NCI-H2081 (cell line): Measurements from ENCODE around the gene CASP2.
"Not testable (repeated sequence)": the region's sequence is repeated elsewhere in the genome, so short reads cannot be mapped to it uniquely, and the experiment has no call there.

Source experiments
- DNase-seq, 2 experiments: peaks; one replicate each; lab custom pipeline; 2025; lab: John Stamatoyannopoulos, UW

The CASP2 gene

DNA sequence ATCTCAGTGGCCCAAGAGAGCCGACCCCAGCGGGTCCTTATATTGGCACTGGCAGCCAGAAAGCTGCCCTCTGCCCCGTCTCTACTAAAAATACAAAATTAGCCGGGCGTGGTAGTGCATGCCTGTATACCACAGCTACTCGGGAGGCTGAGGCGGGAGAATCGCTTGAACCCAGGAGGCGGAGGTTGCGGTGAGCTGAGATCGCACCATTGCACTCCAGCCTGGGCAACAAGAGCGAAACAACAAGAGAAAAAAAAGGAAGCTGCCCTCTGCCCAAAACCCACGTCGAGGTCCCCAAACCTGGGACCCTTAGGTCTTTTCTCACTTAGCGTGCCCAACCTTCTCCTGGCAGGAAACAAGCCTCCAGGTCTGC, 24.0 kb upstream of the CASP2 start:
- not testable (repeated sequence) for DNase-seq

DNA sequence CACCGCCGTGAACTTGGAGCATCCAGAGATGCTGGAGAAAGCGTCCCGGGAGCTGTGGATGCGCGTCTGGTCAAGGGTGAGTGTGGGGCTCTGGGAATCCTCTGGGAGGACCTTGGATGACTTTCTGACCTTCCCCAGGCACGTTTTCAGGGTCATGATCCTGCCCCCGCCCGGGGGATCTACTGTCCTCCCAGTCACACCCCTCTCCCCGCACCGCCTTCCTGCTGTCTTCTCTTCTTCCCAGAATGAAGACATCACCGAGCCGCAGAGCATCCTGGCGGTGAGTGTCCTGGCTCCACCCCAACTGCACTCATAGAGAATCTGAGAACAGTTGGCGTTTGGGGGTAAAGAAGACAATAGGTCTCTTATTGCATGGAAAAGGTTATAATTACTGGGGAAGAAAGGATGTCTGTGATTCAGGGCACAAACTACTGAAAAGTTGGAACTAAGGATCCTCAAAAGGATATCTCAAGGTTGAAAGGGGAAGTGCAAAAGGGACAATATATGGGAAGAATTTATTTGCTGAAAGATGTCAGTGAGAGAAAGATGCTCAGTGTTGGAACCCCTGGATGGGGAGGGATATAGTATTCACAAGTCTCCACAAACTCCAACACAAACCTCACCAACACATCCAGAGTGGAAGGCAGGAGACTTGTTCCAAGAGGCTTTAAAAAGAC, 23.0 kb upstream of the CASP2 start:
- no peak for DNase-seq

DNA sequence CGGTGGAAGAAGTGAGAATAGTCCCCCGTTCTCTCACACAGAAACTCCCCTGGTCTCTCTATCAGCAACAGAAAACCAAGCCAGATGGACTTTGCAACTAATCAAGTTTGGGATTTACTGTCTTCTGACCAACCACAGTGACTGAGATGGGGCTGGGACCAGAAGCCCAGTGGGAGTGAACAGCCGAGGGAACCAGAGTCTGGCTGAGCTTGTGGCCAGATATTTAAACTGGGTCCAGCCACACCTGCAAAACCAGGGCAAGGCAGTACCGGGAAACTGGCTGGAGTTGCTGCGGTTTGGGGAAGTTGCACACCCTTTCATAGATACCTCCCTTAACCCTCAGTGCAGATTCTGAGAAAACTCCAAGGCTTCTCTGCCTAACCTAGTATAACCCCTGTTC, 18.9 kb upstream of the CASP2 start:
- DNase-seq = no peak

DNA sequence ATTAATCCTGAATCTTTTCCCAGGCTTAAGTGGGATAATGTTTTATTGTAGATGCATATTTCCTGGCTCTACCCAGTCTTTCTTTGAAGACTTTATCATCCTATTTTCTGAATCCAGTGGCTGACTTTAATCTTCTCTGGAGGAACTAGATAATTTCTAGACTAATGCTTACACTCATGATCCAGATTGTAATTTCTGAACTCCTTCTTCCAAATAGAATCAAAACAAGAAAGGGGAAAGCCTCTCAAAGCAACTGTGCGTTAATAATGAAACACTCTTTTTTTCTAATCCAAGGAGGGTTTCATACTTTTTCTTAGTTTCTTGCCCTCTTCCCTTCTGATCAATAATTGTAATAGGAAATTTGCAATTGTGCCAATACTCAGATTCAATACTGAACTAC, 16.9 kb upstream of the CASP2 start:
- no peak for DNase-seq

DNA sequence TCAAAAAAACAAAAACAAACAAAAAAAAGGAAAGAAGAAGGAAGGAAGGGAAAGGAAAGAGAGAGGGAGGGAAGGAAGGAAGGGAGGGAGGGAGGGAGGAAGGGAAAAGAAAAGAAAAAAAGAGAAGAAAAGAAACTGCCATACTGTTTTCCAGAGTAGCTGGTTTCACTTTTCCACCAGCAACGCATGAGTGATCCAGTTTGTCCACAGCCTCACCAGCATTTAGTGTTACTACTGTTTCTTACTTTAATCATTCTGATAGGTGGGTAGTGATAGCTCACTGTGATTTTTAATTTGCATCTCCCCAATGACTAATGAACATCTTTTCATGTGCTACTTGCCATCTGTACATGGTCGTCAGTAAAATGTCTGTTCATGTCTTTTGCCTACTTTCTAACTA, 15.3 kb upstream of the CASP2 start:
- no peak for DNase-seq

DNA sequence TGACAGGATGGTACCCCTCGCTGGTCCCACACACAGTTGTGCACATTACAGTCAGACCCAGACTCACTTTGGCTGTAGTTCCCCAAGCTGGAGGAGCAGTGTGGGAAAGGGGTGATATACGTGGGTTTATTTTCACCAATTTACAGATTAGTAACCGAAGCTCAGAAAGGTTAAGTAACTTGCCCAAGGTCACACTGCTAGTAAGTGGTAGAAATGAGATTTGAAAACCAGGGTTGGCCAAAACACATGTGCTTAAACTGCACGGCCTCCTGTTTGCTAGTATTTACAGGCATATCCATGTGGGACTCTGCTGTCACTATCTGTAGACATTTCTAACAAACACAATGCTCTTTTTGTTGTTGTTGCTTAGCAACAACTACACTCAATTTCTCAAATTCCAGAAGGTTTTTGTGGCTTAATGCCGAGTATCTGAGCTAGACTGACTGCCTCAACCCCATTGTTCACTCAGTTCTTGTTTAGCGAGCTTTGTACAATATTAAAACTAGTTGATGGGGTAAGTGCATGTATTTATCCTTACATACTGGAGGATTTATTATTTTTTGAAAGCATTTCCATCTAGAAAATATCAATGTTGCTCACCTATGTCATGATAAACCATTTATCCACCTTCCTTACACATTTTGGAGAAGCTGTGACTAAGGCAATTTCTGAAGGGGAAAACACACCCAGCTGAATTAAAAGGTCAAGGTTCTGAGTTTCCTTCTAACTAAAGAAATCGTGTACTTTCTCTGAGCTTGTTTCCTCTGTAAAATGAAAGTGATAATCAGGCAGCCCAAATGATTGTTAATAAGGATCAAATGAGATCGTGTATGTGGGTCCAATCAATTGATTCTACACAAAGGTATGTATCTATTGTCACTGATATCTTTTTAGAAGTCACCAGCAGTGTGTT, 8.7 kb upstream of the CASP2 start:
- peak in 1 of 2 experiments; percentile 10 for DNase-seq

DNA sequence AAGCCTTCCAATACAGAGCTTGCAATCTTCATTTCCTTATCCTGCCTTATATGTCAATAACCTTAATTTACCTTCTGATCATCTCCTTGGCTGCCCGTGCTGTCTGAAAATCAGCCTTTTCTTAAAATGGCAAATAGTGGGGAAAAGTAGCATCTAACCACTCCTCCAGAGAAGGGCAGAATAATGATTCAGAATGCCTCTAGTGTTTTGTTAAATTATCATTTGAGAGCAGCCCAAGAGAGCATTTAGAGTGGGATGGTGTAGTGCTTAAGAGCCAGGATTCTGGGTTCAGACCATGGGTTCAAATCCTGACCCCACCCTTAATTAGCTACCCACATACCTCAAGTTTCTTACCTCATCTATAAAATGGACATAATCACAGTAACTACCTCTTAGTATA, 8.0 kb upstream of the CASP2 start:
- DNase-seq = no peak

DNA sequence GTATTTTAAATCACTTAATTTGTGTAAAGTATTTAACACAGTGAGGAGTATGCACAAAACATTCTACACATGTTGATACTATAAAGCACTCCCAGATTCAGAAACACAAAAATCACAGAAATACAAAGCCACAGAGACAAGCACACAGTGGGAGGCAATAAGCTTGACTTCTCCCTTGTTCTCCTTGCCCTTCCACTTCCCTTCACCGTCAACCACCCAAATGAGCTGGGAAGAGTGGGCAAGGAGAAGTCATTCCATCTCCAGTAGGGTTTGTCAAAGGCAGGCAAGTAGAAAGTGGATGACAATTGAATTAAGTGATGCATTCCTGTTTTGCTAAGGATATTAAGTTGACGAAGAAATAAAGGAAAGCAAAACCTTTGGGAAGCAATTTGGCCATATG, 7.6 kb upstream of the CASP2 start:
- DNase-seq = no peak

DNA sequence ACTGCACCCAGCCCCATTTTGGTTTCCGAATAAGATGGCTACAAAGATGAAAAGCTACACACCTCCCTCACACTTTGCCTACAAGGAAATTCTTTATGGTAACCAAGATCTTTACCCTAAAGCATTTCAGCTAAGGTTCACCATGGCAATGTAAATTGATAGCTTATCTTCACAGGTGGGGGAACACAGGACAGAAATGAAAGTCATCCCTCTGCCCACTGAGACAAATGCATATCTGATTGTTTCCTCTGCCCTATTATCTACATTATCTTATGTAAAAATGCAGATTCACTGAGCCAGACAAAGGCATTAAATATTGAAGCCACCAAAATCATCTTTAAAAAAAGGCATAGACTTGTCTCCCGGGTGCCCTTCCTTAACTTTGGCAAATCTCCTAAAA, 6.6 kb upstream of the CASP2 start:
- DNase-seq = no peak

DNA sequence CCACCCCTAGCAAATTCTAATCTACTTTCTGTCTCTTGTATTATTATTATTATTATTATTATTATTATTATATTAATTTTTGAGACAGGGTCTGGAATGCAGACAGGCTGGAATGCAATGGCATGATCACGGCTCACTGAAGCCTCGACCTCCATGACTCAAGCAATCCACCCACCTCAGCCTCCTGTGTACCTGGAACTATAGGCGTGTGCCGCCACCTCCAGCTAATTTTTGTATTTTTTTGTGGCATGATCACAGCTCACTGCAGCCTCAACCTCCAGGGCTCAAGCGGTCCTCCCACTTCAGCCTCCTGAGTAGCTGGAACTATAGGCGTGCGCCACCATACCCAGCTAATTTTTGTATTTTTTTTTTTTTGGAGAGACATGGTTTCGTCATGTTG, 6.0 kb upstream of the CASP2 start:
- DNase-seq = no peak

DNA sequence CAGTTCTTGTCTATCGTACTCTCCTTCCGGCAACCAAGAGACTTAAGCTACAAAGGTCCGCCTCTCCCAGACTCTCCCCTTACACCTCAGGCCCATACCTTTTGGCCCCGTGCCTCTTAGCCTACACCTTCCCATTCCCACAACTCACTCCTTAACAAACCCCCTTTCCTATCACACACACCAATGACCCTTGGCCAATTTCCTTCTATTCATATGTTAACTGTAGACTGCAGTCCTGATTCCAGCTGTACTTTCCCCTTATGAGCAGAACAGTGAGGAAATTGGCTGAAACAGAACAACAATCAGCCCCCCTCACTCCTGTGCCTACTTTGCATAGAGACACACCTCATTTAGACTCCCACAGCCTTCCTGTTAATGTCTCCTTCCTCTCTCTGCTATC, 4.8 kb upstream of the CASP2 start:
- no peak for DNase-seq

DNA sequence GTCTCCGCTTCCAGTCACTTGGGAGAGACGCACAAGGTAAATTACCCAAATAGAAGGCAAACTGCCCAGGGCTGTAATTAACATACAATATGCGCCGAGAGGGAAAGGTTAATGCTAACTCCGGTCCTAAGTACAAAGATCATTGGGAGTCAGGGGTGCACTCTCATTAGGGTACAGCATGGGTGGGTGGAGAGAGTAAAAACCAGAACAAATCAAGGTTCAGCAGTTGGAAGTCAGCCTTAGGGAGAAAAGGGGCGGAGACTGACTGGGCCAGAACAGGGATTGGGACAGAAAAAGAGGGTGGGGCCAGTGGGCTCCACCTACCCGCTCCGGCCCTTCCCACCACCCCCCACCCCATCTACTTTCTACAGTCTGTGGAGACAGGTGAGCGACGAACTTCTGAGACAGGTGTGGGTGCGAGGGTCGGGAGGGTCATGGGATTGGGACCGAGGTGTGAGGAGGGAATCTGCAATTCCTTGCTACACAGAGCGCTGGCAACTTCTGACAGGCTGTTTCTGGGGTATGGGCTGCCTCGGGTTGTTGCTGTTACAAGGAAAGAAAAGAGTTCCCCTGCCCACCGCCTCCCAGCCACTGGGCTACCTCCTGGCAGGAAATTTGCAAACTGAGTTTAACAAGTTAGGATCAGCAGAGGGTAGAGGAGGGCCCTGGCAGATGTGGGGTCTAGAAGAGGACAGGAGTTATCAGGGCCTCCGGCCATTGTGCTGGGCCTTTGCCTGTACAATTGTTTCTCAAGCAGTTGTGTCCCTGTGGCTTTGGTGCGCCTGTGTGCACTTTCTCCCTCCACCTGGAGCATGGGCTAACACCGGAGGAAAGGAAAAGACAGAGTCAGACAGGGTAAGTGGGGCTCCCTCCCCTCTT, 3.3 kb upstream of the CASP2 start, which contains the start of gene TMEM139:
Gene TMEM139 (plus strand): TSS at position 368 of the 879 bp plus-strand sequence. CDS start 1,000 bp downstream, outside the sequence.
- no peak for DNase-seq

DNA sequence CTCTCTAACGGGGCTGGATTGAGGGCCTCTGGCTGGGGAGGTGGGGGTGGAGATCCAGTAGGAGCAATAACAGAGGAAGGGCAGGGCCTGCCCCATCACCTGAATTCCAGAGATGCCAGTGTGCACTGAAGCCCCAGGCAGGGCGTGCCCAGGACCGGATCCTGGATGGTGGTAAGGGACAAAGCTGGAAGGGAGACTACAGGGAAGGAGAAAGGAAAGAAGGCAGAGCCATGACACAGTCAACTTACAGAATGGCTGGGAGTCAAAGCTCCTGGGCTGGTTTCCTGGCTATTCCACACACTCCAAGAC, 2.7 kb upstream of the CASP2 start:
- no peak for DNase-seq

DNA sequence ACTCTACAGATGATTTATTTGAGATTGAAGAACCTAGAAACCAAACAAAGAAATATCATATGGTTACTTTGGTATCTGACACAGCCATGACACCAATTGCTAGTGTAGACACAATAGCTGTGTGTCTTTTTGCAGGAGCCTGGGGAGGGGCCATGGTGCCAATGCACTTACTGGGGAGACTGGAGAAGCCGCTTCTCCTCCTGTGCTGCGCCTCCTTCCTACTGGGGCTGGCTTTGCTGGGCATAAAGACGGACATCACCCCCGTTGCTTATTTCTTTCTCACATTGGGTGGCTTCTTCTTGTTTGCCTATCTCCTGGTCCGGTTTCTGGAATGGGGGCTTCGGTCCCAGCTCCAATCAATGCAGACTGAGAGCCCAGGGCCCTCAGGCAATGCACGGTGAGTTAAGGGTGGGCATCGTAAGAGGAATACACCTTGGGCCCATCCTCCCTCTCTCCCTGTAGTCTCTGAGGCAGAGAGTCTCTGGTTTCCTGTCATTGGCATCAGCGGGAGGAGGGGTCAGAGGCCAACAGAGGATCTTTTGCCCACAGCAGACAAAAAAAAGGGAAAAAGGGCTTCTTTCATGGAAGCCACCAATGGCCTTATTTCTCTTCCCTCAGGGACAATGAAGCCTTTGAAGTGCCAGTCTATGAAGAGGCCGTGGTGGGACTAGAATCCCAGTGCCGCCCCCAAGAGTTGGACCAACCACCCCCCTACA, 2.2 kb upstream of the CASP2 start:
- DNase-seq = no peak

DNA sequence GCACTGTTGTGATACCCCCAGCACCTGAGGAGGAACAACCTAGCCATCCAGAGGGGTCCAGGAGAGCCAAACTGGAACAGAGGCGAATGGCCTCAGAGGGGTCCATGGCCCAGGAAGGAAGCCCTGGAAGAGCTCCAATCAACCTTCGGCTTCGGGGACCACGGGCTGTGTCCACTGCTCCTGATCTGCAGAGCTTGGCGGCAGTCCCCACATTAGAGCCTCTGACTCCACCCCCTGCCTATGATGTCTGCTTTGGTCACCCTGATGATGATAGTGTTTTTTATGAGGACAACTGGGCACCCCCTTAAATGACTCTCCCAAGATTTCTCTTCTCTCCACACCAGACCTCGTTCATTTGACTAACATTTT, 1.6 kb upstream of the CASP2 start:
- DNase-seq = no peak

DNA sequence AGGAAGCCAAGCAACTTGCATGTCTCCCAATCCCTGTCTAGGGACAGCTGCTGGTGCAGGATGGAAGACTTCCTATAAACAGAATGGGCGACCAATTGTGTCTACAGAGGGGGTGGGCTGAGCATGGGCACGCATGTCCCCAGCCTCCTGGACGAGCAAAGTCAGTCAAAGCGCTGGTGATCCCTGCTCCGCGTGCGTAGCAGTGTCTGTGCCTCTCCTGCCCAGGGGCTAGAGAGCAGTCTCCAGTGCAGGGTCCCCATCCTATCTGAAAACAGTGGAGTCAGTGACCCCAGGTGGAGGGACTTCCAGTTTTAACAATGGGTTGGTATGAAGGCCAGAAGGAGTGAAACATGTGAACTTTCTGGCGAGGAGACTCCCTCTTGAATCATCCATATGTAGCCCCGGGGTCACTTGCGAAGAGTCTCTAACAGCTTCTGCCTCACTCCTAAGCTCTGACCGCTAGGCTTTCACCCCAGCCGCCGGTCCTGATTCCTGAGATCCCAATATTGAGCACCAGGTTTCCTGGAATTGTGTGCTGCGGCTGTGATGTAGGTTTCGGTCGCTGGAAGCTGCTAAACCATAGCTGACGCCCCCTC, 714 bp upstream of the CASP2 start:
- no peak for DNase-seq

DNA sequence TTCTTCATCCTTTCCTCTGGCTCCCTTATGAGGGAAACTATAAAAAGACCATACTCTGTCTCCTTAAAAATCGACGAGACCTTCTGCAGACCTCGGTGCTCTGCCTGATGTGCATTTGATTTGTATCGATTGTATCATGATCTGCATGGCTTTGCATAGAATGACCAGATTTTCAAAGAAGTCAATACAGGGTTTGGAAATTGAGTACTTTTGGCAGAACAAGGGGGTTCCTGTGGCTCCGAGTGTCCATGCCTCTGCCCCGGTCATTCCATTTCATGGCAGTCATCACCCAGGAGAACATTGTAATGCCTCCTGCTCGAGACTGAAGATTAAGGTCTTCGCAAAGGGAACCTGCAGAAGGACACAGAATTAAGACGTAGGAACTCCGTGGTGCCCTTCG, 685 bp downstream of the CASP2 start:
- no peak for DNase-seq

DNA sequence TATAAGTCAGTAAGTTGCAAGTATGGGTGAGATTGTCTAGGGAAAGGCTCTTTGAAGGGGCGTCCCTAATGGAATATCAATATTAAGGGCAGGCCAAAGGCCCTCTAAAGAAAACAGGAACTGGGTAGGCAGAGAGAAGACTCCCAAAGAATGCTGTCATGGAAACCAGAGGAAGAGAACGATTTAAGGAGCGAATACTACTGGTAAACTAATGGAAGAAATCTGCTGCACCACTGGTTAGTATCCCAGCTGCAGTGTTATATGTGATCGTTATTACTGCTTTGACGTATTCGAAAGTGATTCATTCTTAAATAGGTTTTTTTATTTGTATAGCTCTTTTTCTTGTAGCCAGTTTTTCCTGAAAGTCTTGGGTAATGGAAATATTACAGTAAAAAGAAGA, 1.3 kb downstream of the CASP2 start:
- DNase-seq = no peak

DNA sequence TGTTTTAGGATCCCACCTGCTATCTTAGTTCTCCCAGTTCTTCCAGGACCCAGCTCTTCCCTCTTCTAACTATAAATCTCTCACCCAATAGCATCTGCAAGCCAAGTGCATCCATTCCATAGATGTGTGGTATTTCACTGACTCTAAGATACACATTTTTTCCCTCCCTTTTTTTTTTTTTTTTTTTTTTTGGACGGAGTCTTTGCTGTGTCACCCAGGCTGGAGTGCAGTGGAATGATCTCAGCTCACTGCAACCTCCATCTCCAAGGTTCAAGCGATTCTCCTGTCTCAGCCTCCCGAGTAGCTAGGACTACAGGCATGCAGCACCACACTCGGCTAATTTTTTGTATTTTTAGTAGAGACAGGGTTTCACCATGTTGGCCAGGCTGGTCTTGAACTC, 1.7 kb downstream of the CASP2 start:
- DNase-seq = not testable (repeated sequence)

DNA sequence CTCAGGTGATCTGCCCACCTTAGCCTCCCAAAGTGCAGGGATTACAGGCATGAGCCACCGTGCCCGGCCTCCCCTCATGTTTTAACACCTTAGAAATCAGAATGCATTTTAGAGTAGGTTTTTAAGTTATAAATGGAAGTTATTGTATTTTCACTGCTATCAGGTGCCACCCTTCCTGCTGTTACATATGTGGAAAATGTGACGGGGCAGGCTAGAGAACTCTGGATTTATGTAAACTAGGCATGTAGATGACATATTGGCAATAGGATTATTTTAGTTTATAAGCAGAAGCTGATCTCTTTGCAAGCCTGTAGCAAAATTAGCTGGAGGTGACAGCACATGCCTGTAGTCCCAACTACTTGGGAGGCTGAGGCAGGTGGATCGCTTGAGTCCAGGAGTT, 2.1 kb downstream of the CASP2 start:
- no peak for DNase-seq

DNA sequence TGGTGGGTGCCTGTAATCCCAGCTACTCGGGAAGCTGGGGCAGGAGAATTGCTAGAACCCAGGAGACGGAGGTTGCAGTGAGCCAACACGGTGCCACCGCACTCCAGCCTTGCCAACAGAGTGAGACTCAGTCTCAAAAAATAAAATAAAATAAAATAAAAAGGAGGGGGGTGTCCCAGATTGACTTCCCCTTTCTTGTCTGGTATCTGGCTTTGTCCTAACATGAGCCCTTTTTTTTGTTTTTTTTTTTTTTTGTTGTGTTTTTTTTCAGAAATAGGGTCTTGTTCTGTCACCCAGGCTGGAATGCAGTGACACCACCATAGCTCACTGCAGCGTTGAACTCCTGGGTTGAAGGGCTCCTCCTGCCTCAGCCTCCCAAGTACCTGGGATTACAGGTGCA, 4.7 kb downstream of the CASP2 start:
- no peak for DNase-seq

DNA sequence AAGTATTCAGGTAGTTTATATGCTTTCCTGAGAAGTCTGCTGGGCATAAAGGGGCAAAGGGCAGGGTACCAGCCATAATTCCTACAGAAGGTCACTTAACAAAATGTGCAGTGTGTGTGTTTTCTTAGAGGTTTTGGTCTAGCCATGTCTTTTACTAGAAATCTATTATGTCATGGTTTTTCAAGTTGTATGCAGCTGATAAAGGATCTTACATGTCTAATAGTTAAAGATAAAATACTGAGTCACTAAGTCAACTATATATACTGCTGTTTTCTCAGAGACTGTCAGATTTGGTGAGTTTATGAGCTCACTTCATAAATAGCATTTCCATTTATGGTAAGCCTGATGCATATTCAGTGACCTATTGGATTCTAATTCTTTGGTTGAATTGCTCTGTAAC, 7.7 kb downstream of the CASP2 start:
- no peak for DNase-seq
